Hindlimb muscle (tissue), 1 donor: Measurements from ENCODE around the gene NSRP1. TPM values are rescaled to one million over a fixed set of nuclear protein-coding genes. Genes with fewer than 3 reads are reported as not detected.
"Not testable (repeated sequence)": the region's sequence is repeated elsewhere in the genome, so short reads cannot be mapped to it uniquely, and the experiment has no call there.

Experiments used
- DNase-seq: peaks from one replicate; pipeline ENCODE4 v3.0.0-alpha.2; 2013
- polyA plus RNA-seq: library from polyadenylated mRNA; unstranded; fragments of 120-200 nt; gene quantifications from one replicate; pipeline ENCODE4 v1.2.1, GENCODE V29; 2013; ENCODE audit not compliant: insufficient read length

The NSRP1 gene
- polyA plus RNA-seq, 1 donor = 25.8 TPM

DNA sequence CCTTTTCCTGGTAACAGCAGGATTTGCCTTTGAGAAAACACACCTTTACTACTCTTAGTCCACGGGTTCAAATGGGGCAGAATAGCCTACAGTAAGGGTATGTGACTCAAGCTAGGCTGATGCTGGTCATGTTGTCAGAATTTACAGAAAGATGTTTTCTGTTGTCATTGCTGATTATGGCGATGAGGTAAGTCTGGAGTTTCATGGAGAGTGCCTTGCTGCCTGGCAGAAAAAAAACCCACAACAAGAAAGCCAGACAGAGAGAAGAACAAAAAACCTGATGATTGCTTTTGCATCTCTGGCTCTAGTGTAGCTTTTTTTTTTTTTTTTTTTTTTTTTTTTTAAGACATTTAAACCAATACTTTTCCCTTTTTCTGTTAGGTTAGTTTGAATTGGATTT is 71.0 kb downstream of the NSRP1 start:
- no peak for DNase-seq

DNA sequence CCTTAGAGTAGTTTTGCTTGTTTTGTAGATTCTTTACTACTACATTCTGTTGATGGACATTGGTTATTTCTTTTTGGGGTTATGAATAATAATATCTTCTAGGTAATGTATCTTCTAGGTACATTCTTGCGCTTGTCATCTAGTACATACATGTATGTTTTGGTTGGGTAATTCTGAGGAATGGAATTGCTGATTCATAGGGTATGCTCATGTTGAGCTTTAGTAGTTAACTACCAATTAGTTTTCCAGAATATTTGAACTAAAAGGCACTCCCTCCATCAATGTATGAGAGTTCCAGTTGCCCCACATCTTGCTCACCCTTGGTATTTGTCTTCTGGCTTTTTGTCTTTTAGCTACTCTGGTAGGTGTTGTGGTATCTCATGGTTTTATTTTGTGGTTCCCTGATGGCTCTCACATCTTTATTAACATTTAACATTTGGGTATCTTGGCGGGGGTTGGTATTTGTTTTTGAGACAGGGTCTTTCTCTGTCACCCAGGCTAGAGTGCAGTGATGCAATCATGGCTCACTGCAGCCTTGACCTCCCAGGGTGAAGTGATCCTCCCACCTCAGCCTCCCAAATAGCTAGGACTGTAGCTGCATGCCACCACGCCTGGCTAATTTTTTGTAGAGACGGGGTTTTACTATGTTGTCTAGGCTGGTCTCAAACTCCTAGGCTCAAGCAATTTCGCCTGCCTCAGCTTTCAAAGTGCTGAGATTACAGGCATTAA is 71.8 kb downstream of the NSRP1 start:
- DNase-seq = no peak

DNA sequence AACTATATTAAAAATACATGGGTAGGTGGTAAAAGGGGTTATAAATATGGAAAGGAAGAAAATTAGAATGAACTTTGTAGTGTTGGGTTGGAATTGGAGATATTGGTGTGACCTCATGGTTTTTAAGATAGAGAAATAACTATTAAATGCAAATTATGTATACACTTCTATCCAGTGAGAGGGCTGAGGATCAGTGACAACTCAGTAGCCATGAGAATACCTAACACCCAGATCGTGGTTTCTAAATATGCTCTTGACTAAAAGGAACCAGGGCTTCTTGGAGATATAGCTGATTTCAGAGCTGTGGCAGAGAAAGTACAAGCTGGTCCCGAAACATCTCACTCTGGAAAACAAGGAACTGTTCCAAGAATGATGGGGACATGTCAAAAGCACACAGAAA is 74.5 kb downstream of the NSRP1 start:
- no peak for DNase-seq

DNA sequence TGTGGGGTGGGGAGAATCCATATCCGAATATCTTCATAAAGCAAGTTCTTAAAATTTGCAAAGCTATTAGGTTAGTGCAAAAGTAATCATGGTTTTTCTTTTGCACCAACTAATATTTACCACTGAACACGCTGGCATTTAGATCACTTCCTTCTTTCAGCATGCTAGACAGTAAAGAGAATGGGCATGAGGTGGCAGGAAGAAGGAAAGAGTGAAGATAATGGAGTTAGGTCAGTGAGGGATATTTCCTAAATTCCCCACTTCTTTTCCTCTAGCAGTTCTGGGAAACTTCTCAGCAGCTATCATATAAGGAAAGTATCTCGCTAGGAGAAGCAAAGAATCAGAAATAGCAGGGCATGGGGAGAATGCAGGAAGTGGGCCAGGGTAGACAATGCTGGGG is 79.9 kb downstream of the NSRP1 start:
- DNase-seq = no peak

DNA sequence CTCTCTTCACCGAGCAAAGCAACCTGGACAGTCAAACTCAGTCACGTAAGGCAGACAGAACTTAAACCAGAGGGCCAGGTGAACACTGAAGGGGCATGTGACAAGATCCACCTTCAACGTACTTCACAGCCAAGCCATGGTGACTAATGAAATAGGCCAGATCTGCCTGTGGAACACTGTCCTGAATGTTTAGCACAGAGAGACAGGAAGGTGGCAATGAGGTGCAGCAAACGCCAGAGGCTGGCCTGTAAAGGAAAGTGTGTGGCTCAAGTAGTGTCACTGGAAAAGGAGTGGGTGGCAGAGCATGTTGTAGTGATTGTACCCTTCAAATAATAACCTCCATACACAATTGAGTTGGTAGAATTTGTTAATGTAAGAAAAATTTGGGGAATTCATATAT is 80.8 kb downstream of the NSRP1 start:
- no peak for DNase-seq

DNA sequence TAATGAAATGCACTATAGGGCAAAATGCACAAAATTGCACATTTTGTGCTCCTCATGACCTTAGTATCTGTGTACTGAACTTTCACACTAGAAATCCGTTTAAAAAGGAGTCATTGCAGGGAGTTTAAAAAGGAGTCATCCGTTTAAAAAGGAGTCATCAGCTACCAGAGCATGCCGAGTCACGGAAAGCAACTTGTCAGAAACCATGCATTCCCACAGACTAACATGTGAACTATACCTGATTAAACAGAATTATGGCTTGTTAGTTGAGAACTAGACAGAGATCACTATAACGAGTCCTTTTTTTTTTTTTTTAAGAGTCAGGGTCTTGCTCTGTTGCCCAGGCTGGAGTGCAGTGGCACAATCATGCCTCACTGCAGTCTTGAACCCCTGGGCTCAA is 83.0 kb downstream of the NSRP1 start:
- no peak for DNase-seq

DNA sequence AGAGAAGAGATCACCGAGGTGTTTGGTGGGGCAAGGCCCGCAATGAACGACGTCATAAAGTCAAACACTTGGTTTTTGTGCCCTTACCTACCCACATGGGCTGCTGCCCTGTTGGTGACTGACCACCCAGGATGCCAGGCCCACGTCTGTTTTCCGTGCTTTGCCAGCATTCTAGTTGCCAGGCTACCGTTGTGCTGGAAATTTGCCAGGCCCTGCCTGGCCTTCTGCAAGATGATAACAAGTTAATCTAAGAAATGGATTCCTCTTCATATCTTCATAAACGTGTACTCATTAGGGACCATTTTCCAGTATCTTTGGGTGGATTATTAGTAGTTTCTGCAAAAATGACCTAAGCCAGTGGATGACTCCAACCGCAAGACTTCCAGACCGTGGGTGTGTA is 83.5 kb downstream of the NSRP1 start:
- DNase-seq = no peak

DNA sequence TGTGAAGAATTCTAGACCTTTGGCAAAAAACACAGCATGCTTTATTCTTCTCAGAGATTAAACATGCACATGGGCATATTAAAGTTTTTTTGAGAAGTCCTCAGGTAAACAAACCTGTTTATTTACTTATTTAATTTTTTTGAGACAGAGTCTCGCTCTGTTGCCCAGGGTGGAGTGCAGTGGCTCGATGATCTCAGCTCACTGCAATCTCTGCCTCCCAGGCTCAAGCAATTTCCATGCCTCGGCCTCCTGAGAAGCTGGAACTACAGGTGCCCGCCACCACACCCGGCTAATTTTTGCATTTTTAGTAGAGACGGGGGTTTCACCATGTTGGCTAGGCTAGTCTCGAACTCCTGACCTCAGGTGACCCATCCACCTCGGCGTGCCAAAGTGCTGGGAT is 84.0 kb downstream of the NSRP1 start:
- not testable (repeated sequence) for DNase-seq

DNA sequence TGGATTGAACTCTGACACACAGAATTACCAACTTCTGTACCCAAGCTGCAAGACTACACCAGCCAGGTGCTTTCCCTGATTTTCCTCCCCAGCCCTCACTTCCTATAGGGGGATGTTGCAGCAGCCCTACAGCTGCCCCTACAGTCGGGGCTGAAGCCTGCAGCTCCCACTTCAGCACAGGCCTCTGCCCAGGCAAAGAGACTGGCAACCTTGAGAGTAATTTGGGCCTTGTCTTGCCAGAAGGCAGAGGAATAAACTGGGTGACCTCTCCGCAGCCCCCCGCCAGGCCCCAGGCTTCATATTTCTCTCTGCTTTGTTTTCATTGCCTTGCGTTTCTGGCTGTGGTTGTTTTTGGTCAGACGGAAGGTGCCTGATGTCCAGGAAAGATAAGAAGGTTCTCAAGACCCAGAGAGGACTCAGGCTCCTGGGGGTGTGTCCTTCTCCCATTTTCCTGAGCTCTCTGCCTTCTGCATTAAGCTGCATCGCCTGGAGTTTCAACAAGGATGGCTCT is 86.9 kb downstream of the NSRP1 start:
- DNase-seq = no peak

DNA sequence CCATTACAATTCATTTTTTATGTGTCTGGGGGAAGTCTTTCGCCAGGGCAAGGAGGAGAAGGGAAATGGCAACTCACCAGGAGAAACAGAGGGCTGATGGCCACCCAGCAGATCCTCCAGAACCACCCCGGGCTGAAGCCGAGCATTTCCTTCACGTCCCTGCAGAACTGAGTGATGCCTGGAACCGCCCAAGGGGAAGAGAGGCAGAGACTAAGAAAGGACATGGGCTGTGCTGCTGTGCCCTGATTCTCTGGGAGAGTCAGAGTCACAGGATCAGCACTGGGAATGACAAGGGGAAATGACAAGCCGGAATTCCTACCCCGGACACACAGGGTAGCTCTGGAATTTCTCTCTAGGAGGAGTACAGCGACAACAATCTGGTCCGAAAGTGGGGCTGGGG is 91.0 kb downstream of the NSRP1 start:
- DNase-seq = no peak

DNA sequence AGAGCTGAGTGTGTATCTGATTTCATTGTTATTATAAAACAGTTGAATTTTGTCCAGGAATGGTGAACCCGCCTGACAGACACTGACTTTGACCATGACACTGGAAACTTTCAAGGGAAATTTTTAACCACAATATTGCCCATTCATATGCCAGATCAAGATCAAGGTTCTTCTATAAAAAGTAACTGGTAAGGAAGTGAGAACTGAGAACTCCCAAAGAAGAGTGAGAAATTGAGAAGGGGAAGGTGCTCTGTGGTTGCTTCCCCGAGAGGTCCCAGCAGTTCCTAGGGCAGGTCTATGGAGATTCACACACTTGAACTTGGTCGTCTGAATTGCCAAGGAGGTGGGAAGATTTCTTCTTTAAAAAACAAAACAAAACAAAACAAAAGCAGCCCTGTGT is 91.6 kb downstream of the NSRP1 start:
- DNase-seq = no peak

DNA sequence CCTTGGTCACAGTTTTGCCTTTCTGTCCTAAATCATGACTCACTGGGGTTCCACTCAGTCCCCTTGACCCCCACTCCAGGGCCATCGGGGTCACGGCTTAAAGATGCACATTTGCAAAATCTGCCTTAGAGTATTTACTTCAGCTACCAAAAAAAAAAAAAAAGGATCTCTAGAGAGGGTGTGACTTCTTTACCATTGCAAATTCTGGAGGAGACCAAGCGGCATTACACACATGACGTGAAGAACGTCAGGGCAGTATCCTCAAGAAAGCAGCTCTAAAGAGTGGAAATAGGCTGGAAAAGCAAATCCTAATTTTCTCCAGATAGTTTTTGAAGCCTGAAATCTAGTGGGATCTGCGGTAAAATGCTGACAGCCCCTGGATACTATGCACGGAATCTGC is 93.3 kb downstream of the NSRP1 start:
- no peak for DNase-seq

DNA sequence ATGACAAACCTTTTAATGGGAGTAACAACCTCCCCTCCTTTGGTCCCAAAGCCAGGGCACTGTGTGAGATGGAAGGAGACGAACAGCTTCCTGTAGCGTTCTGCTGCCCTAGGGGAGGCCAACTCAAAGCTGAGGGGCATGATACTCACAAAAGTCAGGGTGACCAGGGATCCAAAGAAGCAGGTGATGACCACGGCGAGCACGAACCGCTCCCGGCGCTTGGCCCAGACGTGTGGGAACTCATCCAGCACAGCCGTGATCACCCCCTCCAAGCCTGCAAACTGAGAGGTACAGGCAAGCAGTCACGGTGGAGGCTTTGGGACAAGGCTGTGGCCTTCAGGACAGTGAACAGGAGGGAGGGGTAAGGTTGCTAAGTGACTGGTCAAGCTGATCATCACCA is 93.8 kb downstream of the NSRP1 start:
- DNase-seq = no peak

DNA sequence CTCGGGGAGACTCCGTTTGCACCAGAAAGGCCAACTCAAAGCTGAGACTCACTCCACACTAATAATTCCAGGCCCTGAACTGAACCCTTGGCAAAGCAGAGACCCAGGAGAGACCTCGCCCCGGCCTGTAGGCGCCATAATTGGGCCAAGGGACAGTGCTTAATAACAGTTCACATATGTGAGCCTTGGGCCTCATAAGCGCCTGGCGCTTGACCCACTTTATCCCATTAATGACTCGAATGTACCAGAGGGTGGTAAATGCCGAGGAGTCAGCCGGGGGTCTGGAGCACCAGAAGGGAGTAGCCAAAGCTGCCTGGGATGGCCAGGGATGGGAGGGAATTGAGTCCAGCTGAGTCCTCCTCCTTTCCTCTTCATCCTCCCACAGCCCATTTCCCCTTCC is 94.3 kb downstream of the NSRP1 start:
- no peak for DNase-seq

DNA sequence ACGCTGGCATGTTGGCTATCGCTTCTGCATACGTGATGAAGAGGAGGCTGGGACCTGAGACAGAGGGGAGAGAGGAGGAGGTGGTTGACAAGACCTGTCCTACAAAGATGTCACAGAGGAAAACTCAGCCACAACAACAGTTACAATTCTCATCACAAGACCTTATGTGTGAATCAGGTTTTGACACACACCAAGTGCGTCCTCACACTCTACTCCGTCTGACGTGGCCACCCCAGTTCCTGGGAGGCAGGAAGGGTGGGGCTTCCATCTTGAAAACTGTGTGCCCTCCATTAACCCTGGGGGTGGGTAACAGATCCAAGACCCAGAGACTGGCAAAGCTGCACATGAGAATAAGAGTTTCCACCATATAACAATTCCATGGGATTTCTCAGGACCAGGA is 94.8 kb downstream of the NSRP1 start:
- no peak for DNase-seq

DNA sequence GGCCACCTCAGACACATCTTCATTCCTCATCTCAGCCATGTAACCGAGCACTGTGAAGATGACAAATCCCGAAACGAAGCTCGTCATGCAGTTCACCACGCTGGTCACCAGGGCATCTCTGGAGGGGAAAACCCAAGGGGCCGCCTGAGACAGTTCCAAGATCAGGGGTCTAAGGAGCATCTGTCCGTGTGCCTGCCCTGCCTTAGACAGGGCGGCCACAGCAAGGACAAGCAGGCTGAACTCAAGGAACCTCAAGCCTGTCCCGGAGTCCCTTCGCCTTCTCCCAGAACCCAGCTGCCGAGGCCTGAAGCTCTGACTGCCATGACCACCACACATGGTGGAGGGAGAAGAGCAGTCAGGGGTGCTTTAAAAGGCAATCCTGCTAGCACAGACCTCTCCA is 96.1 kb downstream of the NSRP1 start:
- no peak for DNase-seq

DNA sequence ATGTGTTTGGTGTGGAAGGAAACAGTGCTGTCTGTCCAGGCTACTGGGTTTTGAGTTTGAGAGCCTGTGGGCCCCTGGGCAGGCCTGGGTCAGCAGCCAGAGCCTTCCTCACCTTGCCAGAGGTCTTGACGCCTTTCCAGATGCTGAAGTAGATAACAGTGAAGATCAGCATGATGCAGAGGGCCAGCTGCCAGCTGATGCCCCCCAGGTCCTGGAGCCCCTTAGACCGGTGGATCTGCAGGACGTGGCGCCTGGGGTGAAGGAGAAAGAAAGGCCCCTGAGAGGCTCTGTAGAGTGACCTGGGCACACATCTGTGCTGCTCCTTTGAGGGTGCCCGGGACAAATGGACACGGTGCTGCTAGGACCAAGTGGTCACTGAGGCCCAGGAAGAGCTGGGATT is 100.4 kb downstream of the NSRP1 start:
- DNase-seq = no peak

DNA sequence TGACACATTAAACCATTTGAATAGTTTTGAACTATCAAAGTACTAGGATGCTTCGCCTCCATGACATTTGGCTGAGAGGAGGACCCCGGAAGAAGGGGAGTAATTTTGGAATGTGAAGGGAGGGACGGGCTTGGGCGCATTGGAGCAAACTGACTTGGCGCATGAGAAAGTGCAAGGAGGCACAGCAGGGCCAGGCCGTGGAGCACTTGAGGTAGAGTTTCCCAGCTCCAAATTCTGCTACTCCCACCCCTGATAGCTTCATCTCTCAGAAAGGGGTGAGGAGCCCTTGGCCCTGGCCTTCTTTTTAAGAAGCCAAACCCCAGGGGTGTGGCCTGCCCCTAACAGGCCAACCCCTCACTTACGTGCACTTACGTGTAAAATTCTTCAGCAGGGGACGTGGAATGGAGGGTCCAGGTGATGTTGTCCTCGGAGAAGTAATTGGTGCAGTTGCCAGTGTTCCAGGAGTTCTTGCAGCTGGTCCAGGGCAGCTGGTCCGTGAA is 101.2 kb downstream of the NSRP1 start:
- DNase-seq = no peak

DNA sequence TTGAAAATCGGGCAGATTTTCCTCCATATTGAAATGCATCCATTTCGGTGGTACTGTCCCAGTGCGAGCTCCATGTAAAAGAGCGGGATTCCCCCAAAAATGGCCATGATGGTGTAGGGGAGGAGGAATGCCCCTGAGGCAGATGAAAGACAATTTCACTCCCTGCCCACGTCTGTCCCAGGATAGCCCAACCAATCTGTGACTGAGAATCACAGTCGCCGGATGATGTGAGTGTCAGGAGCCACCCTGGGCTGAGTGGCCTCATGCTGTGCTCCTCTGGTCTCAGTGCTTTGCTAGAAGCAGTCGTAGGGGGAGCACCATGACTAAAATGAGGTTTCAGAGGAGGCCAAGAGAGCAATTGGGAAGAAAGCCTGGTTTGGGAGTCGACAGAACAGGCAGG is 102.2 kb downstream of the NSRP1 start:
- no peak for DNase-seq

DNA sequence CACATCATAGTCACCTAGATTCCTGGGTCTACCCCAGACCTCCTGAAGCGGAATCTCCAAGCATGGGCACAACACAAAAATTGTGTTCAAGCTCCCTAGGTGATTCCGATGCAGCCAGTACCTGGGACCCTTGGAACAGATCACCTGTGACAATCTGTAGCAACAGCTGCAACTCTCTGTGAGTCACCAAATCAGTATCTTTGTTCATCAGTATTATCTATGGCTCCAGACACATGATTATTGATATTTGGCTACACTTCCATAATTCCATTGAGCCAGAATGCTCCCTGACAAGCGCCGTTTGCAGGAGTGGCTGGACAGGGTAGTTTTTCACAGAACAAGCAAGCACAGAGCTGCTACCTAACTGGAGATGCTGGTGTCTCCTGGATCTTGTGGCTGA is 102.7 kb downstream of the NSRP1 start:
- no peak for DNase-seq

DNA sequence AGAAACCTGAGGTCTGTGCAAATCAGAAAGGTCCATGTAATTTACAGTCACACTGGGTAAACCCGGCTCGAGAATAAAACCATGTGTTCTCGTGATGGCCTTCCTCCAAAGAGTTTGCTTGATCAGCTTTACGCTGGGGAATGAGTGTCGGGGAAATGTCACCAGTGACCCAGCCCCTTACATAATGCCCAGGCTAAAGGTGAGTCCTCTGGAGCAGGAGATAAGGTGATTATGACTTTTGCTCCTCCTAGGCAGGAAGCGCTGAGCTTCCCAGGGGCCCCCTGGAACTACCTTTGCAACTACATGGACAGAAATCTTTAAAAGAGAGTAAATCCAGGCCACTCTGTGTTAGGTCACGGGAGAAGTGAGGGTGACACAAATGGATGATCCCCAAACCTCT is 103.2 kb downstream of the NSRP1 start:
- DNase-seq = no peak

DNA sequence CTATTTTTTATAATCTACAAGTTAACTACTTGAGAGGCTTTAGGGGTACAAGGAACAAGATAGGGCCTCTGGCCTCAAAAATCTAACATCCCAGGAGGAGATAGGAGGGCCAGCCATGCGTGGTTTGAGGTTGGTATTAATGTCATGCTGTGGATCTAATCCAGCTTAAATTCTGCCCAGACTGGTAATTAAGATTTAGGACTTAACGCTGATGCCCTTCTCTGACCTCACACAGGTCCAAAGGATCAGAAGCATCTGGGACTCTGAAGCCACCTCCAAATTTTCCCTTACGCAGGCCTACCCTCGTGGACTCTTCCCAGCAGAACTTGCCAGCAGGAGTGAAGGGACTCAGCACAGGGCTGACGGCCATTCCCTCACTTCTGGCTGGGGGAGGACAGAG is 103.8 kb downstream of the NSRP1 start:
- DNase-seq = no peak

DNA sequence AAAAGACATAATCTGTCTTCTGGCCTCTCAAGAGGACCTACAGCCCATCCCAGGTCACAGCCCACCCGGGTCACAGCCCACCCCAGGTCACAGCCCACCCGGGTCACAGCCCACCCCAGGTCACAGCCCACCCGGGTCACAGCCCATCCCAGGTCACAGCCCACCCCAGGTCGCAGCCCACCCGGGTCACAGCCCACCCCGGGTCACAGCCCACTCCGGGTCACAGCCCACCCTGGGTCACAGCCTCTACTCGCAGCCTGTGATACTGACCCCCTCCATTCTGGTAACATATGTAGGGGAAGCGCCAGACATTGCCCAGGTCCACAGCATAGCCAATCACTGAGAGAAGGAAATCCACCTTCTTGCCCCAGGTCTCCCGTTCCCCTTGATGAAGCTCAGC is 104.7 kb downstream of the NSRP1 start:
- DNase-seq = no peak

DNA sequence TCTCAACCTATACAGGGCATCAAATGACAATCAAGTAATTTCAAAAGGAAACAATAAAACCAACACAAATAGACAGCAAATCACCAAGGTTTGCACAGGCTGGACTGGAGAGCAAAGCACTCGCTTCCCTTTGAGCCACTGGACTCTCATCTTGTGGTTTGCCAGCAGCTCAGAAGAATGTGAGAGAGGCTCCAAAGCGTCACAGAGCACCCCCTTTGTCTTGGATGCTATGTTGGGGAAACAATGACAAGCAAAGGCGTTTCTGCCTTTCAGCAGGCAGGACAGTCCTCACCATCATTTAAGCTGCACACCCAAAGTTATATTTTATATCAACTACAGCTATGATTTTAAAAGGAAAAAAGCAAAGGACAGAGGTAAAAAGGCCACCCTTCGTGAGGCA is 105.6 kb downstream of the NSRP1 start:
- DNase-seq = no peak

DNA sequence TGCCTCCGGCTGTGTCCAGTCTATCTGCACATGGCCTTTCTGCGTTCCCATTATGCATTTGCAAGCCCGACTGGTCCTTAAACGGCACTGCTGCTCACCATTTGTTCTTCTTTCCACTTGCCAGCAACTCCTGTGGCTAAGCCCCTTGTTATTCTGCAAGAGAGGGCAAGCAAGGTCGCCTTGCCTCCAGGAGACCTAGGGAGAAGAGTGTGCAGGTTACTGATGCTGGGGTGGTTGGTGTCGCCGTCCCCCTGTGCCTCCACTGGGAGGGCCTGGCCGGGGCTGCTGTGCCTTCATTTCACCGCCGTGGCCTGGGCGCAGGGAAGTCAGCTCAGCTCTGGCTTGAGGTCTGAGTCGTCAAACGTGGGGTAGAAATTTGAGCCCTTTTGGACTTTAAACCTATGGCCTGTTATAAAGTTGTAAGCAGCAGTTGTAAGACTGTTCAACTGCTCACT is 106.1 kb downstream of the NSRP1 start:
- DNase-seq = no peak
